Measurements from ENCODE around the gene SSR2. TPM values are rescaled to one million over a fixed set of nuclear protein-coding genes. Genes with fewer than 3 reads are reported as not detected.
"Not testable (repeated sequence)": the region's sequence is repeated elsewhere in the genome, so short reads cannot be mapped to it uniquely, and the experiment has no call there.

The SSR2 gene
- total RNA-seq, 1 donor from 2014 or later, result 199 TPM

- no peak overlapping the region for H3K4me3 Mint-ChIP-seq (ENCODE audit: unreplicated experiment)
- H3K4me1 Mint-ChIP-seq (ENCODE audit: low read depth, unreplicated experiment), result no peaks in the 10 kb centered on the region
- no peak overlapping the region for H3K27ac Mint-ChIP-seq (ENCODE audit: unreplicated experiment)
- peaks cover 7% of the 10 kb centered on the region for H3K27me3 Mint-ChIP-seq (ENCODE audit: unreplicated experiment)
- H3K36me3 Mint-ChIP-seq (ENCODE audit: unreplicated experiment), result peaks cover 4% of the 10 kb centered on the region
- peaks cover 7% of the 10 kb centered on the region for H3K9me3 Mint-ChIP-seq (ENCODE audit: unreplicated experiment)
- no peak for DNase-seq
- TF ChIP-seq CTCF (IDR thresholded peaks at IDR 0.05; ENCODE audit: partially characterized antibody, unreplicated experiment), result no peak
These were observed 28.0 kb upstream of the SSR2 start for GRCh38 chr1:156048663-156049258.

DNA sequence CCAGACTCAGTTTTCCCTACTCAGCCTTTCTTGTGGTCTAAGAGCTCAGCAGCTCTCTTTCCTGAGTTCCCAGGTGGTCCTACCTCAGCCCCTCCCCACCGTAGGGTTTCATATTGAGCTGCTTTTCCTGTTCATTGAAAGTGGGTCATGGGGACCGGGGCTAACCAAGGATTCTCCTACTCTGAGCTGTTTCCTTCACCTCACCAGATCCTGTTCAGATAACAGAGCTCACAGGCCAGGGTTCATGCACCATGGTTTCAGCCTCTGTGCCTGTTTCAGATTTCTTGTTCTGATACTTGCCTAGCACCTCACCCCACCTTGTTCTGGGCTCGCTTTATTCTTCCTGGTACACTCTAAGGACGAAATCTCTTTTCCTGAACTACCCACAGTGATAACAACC, 24.3 kb upstream of the SSR2 start:
- no peak for TF ChIP-seq CTCF (IDR thresholded peaks at IDR 0.05; ENCODE audit: partially characterized antibody, unreplicated experiment)
- DNase-seq, result no peak
- Mint-ChIP-seq H3K27me3 (ENCODE audit: unreplicated experiment) (peaks cover under 1% of the 10 kb centered on the region), H3K4me3 (ENCODE audit: unreplicated experiment) (no peak overlapping the region), H3K36me3 (ENCODE audit: unreplicated experiment) (peaks cover 8% of the 10 kb centered on the region), H3K4me1 (ENCODE audit: low read depth, unreplicated experiment) (no peaks in the 10 kb centered on the region), H3K9me3 (ENCODE audit: unreplicated experiment) (peaks cover 2% of the 10 kb centered on the region), H3K27ac (ENCODE audit: unreplicated experiment) (no peak overlapping the region)

DNA sequence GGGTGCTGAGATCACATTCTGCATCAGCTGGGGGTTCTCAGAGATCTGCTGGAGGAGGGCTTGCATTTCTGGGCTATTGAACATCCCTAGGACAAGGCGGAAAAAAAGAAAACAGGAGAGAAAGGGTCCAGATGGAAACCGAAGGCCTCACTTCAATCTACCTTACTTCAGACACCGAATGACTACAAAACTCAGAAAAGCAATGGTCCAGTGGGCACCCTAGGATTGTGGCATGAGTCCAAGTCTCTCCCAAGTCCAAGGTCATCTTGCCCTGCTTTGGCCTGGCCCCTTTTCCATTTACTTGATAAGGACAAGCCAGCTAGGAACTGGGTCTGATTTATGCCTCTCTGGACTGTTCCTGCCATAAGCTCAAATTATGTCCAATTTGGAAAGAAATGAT, 22.1 kb upstream of the SSR2 start:
- peaks cover 2% of the 10 kb centered on the region for H3K27me3 Mint-ChIP-seq (ENCODE audit: unreplicated experiment)
- no peak overlapping the region for H3K27ac Mint-ChIP-seq (ENCODE audit: unreplicated experiment)
- peaks cover 8% of the 10 kb centered on the region for H3K36me3 Mint-ChIP-seq (ENCODE audit: unreplicated experiment)
- no peak for TF ChIP-seq CTCF (IDR thresholded peaks at IDR 0.05; ENCODE audit: partially characterized antibody, unreplicated experiment)
- peaks cover 2% of the 10 kb centered on the region for H3K9me3 Mint-ChIP-seq (ENCODE audit: unreplicated experiment)
- no peak for DNase-seq
- no peaks in the 10 kb centered on the region for H3K4me1 Mint-ChIP-seq (ENCODE audit: low read depth, unreplicated experiment)
- H3K4me3 Mint-ChIP-seq (ENCODE audit: unreplicated experiment), result no peak overlapping the region

DNA sequence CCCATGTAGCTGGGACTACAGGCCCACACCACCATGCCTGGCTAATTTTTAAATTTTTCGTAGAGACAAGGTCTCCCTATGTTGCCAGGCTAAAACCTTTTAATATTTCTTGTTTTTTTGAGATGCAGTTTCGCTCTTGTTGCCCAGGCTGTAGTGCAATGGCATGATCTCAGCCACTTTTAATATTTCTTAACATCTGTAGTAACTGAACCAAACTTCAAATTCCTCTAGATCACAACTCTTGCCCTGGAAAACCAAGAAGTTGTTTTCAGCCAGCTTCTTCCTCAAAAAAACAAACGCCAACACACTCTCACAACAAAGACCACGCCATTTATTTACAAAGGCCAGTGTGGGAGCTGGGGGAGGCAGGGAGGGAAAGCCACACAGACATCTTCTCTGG, 14.2 kb upstream of the SSR2 start:
- DNase-seq; H3K27me3 Mint-ChIP-seq (ENCODE audit: unreplicated experiment); H3K4me3 Mint-ChIP-seq (ENCODE audit: unreplicated experiment); H3K4me1 Mint-ChIP-seq (ENCODE audit: low read depth, unreplicated experiment); H3K27ac Mint-ChIP-seq (ENCODE audit: unreplicated experiment); H3K9me3 Mint-ChIP-seq (ENCODE audit: unreplicated experiment); H3K36me3 Mint-ChIP-seq (ENCODE audit: unreplicated experiment): not testable (repeated sequence)

DNA sequence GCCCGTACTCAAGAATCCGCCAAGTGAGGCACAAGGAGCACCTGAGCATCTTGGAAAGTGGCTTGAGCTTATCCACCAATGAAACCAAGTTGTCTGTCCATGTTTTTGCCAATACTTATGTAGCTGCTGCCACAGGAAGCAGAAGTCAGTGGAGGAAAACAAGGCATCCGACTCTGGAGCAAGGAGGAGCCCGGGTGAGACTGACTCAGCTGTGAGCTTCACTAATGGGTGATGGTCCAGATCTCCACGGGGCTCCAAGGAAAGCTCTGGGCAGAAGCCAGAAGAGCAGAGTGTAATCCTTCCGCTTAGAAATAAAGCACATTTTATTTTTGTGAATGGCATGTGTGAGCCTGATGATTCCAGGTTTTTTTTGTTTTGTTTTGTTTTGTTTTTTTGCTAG, 12.3 kb upstream of the SSR2 start:
- no peak for TF ChIP-seq CTCF (IDR thresholded peaks at IDR 0.05; ENCODE audit: partially characterized antibody, unreplicated experiment)
- H3K4me3 Mint-ChIP-seq (ENCODE audit: unreplicated experiment), result no peak overlapping the region
- H3K36me3 Mint-ChIP-seq (ENCODE audit: unreplicated experiment), result no peaks in the 10 kb centered on the region
- no peaks in the 10 kb centered on the region for H3K4me1 Mint-ChIP-seq (ENCODE audit: low read depth, unreplicated experiment)
- no peak for DNase-seq
- H3K9me3 Mint-ChIP-seq (ENCODE audit: unreplicated experiment), result no peaks in the 10 kb centered on the region
- H3K27ac Mint-ChIP-seq (ENCODE audit: unreplicated experiment), result no peak overlapping the region
- no peaks in the 10 kb centered on the region for H3K27me3 Mint-ChIP-seq (ENCODE audit: unreplicated experiment)

Measured in glutamatergic neuron (in vitro differentiated cells).